Measurements from ENCODE around the gene NUF2. TPM values are rescaled to one million over a fixed set of nuclear protein-coding genes. Genes with fewer than 3 reads are reported as not detected.
"Not testable (repeated sequence)": the region's sequence is repeated elsewhere in the genome, so short reads cannot be mapped to it uniquely, and the experiment has no call there.

Gene NUF2
- total RNA-seq, 1 donor from 2014 or later, result 134 TPM

GRCh38 chr1:163351912-163352311, 30.2 kb downstream of the NUF2 start:
- no peak for DNase-seq (ENCODE audit: low spot score)
- Histone ChIP-seq H3F3A (ENCODE audit: low read depth) (no peaks in the 10 kb centered on the region), H3K9me3 (ENCODE audit: low read depth) (no peaks in the 10 kb centered on the region), H3K4me3 (no peak overlapping the region), H3K27ac (no peak overlapping the region), H3K4me1 (no peaks in the 10 kb centered on the region), H2AFZ (replicated peaks) (no peak overlapping the region), H3K79me2 (ENCODE audit: low read depth) (no peaks in the 10 kb centered on the region), H4K20me1 (ENCODE audit: low read depth) (no peaks in the 10 kb centered on the region), H3K9ac (no peak overlapping the region), H3K27me3 (no peaks in the 10 kb centered on the region), H3K36me3 (peaks cover 25% of the 10 kb centered on the region), H3K4me2 (no peak overlapping the region)
- Mint-ChIP-seq H3K27me3 (ENCODE audit: insufficient read depth, low read depth) (no peaks in the 10 kb centered on the region), H3K4me3 (no peak overlapping the region), H3K4me1 (no peaks in the 10 kb centered on the region), H3K27ac (no peak overlapping the region), H3K36me3 (peaks cover 12% of the 10 kb centered on the region), H3K9me3 (no peaks in the 10 kb centered on the region)
- TF ChIP-seq EZH2 (IDR thresholded peaks at IDR 0.05) (no peak), EZH2phosphoT487 (IDR thresholded peaks at IDR 0.05) (no peak), CTCF (IDR thresholded peaks at IDR 0.05) (no peak)

- no peak overlapping the region for H3K4me3 Mint-ChIP-seq
- Histone ChIP-seq H3K9ac (no peak overlapping the region), H3F3A (ENCODE audit: low read depth) (no peaks in the 10 kb centered on the region), H3K36me3 (peaks cover 13% of the 10 kb centered on the region), H3K27ac (no peak overlapping the region), H2AFZ (replicated peaks) (no peak overlapping the region), H3K9me3 (ENCODE audit: low read depth) (no peaks in the 10 kb centered on the region), H3K4me3 (no peak overlapping the region), H4K20me1 (ENCODE audit: low read depth) (no peaks in the 10 kb centered on the region), H3K4me1 (no peaks in the 10 kb centered on the region), H3K4me2 (no peak overlapping the region), H3K79me2 (ENCODE audit: low read depth) (no peaks in the 10 kb centered on the region), H3K27me3 (no peaks in the 10 kb centered on the region)
- no peak for DNase-seq (ENCODE audit: low spot score)
- peaks cover 2% of the 10 kb centered on the region for H3K36me3 Mint-ChIP-seq
- no peaks in the 10 kb centered on the region for H3K4me1 Mint-ChIP-seq
- no peak overlapping the region for H3K27ac Mint-ChIP-seq
- no peaks in the 10 kb centered on the region for H3K27me3 Mint-ChIP-seq (ENCODE audit: insufficient read depth, low read depth)
- no peak for TF ChIP-seq CTCF (IDR thresholded peaks at IDR 0.05)
- no peak for TF ChIP-seq EZH2phosphoT487 (IDR thresholded peaks at IDR 0.05)
- TF ChIP-seq EZH2 (IDR thresholded peaks at IDR 0.05), result no peak
- no peaks in the 10 kb centered on the region for H3K9me3 Mint-ChIP-seq
Measured at GRCh38 chr1:163357378-163357777, 35.6 kb downstream of the NUF2 start.

- not testable (repeated sequence) for H4K20me1 ChIP-seq (ENCODE audit: low read depth); H3K9ac ChIP-seq; H3K9me3 ChIP-seq (ENCODE audit: low read depth); H2AFZ ChIP-seq (replicated peaks); H3K36me3 Mint-ChIP-seq; H3K27ac ChIP-seq; H3K27me3 Mint-ChIP-seq (ENCODE audit: insufficient read depth, low read depth); H3K9me3 Mint-ChIP-seq; H3K27ac Mint-ChIP-seq; H3K27me3 ChIP-seq; H3K4me2 ChIP-seq; H3K4me1 ChIP-seq; H3K4me3 Mint-ChIP-seq; H3F3A ChIP-seq (ENCODE audit: low read depth); H3K79me2 ChIP-seq (ENCODE audit: low read depth); H3K4me1 Mint-ChIP-seq; DNase-seq (ENCODE audit: low spot score); H3K4me3 ChIP-seq
- peaks cover 13% of the 10 kb centered on the region for H3K36me3 ChIP-seq
Measured at GRCh38 chr1:163358172-163358571, 36.4 kb downstream of the NUF2 start.

GRCh38 chr1:163361123-163361934, 39.6 kb downstream of the NUF2 start:
- no peaks in the 10 kb centered on the region for H4K20me1 ChIP-seq (ENCODE audit: low read depth)
- no peaks in the 10 kb centered on the region for H3F3A ChIP-seq (ENCODE audit: low read depth)
- Mint-ChIP-seq H3K36me3 (no peaks in the 10 kb centered on the region), H3K4me3 (no peak overlapping the region), H3K9me3 (no peaks in the 10 kb centered on the region), H3K4me1 (no peaks in the 10 kb centered on the region), H3K27ac (no peak overlapping the region), H3K27me3 (ENCODE audit: insufficient read depth, low read depth) (no peaks in the 10 kb centered on the region)
- no peak overlapping the region for H3K4me2 ChIP-seq
- DNase-seq (ENCODE audit: low spot score), result peak; percentile 48
- H3K9me3 ChIP-seq (ENCODE audit: low read depth), result no peaks in the 10 kb centered on the region
- no peak overlapping the region for H3K9ac ChIP-seq
- no peaks in the 10 kb centered on the region for H3K27me3 ChIP-seq
- H3K27ac ChIP-seq, result no peak overlapping the region
- no peak overlapping the region for H3K4me3 ChIP-seq
- TF ChIP-seq CTCF (IDR thresholded peaks at IDR 0.05) (peak; percentile 70), EZH2 (IDR thresholded peaks at IDR 0.05) (no peak)
- no peaks in the 10 kb centered on the region for H3K4me1 ChIP-seq
- H3K36me3 ChIP-seq, result no peaks in the 10 kb centered on the region
- no peak overlapping the region for H2AFZ ChIP-seq (replicated peaks)
- H3K79me2 ChIP-seq (ENCODE audit: low read depth), result no peaks in the 10 kb centered on the region

Measured in neural progenitor cell (in vitro differentiated cells).